Measurements from ENCODE around the gene KRTAP4-9.
"Not testable (repeated sequence)": the region's sequence is repeated elsewhere in the genome, so short reads cannot be mapped to it uniquely, and the experiment has no call there.

The KRTAP4-9 gene

DNA sequence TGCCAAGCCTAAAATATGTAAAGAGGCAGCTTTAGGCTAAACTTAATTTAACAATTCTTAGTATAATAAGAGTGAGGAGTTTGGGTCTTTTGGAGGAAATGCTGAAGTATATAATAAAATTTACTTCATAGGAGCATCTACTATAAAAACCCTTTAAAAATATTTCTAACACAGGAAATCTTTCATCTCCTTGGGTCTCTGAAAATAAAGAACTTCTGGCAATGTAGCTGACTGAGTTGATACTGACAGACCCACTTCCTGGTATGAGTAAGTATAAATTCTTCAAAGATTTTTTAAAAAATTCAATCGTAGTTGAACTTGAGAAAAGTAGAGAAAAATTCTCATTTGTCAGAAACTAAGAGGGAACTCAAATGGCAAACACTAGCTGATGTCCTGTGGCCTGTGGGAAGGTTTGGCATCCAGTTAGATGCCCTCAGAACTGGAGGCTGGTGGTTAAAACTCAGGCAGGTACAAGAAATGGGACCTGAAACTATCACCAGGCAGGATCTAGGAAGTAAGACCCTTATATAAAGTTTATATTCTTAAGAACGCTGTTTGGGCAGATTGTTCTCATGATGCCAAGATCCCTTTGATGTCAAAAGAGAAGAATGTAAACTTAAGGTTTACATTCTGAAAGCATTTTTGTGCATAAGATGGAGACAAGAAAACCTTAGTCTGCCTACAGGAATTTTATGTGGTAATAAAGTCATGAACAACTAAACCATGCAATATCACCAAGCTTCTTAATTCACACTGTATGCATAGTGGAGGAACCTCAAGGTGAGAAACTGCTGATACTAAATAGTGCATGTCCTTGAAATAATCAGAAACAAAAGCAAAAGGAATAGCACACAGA, 28.9 kb downstream of the KRTAP4-9 start:
- no peak for DNase-seq

DNA sequence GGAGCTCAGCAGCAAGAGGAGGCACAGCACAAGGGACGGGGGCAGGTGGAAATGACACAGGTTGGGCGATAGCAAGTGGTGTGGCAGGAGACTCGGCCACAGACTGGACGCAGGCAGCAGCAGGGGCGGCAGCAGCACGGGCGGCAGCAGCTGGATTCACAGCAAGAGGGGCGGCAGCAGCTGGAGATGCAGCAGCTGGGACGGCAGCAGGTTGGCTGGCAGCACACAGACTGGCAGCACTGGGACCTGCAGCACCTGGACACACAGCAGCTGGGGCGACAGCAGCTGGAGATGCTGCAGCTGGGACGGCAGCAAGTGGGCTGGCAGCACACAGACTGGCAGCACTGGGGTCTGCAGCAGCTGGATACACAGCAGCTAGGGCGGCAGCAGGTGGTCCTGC, 34.7 kb downstream of the KRTAP4-9 start:
- not testable (repeated sequence) for DNase-seq

DNA sequence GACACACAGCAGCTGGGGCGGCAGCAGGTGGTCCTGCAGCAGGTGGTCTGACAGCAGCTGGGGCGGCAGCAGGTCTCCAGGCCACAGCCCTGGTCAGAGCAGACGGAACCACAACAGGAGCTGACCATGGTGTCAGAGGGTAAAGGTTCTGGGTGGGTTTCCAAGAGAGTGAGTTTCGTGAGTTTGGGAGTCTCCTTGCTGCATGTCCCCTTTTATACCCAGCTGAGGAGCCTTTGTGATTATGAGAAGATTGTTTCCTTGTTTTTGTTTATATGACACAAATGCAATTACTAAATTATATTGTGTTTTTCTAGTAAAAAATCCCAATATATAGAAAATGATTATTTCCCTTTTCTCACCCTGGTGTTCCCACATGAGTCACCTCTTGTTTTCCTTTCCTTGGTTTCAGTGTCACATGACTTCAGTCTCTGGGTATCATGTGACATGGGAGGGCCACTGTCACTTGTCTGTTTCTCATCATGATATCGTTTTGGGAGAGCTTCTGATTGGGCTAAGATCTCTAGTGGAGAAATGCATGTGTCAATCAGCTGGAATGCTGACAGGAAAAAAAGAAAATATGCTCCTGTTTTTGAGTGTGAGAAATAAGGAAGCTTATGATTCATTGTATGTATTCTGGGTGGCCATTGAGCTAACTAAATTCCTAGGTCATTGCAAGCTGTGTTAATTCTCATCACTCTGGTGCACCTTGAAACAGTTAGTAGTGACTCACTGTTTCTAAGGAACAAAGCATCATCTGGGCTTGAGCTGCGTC, 35.4 kb downstream of the KRTAP4-9 start, which contains the start of gene KRTAP4-6:
Gene KRTAP4-6 (minus strand): TSS at position 185 of the 772 bp plus-strand sequence. CDS start 57 bp downstream, at position 128.
- no peak for DNase-seq

DNA sequence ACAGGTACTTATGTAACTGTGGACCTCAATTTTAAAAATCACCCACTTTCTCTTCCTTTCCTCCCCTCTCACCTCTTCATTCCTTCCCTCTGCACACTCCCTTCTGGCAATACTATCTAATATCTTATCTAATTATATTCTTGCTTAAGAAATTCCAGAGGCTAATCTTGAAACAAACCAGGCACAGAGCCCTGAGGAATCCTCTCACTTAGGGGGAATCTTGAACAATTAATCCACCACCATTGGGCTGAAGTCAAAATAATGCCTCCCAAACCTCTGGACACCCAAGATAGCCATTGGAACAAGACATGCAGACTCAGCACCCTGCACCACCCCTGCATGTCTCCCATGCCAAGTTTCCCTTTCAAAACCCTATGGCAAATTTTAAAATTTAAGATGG, 36.2 kb downstream of the KRTAP4-9 start:
- DNase-seq = no peak

DNA sequence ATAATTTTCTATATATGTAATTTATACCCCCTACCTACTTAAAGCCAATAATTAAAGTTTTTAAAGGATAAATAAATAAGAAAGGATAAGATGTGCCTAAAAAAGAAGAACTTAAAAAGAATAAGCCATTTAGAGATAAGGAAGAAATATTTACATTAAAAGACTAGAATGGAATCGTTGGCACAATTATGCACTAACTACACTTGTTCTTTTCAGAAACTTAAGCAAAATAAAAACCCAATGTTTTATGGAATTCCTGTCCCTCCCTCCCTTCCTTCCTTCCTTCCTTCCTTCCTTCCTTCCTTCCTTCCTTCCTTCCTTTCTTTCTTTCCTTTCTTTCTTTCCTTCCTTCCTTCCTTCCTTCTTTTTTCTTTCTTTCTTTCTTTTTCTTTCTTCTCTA, 39.7 kb downstream of the KRTAP4-9 start:
- DNase-seq = no peak

DNA sequence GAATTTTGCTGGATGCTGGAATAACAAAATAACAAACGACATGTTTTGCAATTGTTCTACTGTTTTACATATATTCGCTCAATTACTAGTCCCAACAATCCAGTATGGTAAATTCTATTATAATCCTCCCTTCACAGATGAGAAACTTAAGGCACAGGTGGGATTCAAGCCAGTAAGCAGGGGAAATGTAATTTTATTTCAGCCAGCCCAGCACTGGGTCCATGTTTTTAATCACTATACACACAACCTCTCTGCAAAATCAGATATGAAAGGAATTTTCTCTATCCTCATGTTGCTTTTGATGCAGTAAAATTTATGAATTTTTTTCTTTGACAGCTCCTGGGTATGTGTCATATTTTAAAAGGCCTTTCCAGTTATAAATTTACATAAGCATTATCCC, 40.1 kb downstream of the KRTAP4-9 start:
- no peak for DNase-seq

DNA sequence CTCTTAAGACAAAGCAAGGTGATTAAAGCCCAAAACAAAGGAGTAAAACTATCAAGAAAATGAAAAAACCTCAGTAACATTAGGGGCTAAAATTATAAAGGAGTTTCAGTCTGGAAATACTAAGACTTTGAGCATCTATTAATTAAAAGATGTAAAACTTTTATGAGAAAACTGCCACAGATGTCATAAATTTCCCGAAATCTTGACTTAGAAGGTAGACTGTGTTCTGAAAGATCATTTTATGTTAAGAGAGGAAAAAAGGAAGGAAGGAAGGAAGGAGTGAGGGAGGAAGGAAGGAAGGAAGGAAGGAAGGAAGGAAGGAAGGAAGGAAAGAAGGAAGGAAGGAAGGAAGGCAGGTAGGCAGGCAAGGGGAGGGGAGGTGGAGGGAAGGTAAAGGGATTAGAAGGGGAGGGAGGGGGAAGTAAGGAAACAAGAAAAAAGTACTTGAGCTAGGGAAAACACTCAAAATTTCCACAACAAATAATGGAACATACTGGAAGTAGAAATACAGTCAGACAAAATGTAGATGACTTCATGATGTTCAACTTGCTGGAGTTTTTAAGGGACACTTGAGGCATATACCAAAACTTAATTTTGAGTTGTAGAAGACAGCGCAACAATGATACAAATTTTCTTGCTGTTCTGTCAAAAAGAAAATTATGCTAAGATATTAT, 42.5 kb downstream of the KRTAP4-9 start:
- DNase-seq = no peak

DNA sequence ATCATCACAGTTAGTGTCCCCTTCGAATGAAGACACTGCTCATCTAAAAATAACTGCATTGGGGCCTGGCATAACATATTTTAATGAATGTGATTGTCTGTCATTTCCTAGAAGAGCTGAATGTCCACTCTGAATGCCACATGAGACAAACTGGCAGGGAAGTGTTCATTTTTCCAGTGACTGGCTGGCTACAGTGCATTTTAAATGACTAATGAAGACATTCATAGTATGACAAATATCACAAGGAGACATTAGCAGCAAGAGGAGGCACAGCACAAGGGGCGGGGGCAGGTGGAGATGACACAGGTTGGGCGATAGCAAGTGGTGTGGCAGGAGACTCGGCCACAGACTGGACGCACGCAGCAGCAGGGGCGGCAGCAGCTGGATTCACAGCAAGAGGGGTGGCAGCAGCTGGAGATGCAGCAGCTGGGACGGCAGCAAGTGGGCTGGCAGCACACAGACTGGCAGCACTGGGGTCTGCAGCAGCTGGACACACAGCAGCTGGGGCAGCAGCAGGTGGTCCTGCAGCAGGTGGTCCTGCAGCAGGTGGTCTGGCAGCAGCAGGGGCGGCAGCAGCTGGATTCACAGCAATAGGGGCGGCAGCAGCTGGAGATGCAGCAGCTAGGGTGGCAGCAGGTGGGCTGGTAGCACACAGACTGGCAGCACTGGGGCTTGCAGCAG, 43.9 kb downstream of the KRTAP4-9 start:
- DNase-seq = not testable (repeated sequence)

DNA sequence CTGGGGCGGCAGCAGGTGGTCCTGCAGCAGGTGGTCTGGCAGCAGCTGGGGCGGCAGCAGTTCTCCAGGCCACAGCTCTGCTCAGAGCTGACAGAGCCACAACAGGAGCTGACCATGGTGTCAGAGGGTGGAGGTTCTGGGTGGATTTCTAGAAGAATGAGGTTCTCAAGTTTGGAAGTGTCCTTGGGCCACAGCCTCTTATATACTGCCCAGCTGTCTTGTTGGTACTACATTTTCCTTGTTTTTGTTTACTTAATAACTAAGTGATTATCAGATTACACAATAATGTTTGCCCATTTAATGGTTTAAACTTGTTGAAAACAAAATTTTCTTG, 44.4 kb downstream of the KRTAP4-9 start, which contains the start of gene KRTAP4-5:
Gene KRTAP4-5 (minus strand): TSS at position 174 of the 334 bp plus-strand sequence. CDS start 58 bp downstream, at position 116.
- DNase-seq = no peak

DNA sequence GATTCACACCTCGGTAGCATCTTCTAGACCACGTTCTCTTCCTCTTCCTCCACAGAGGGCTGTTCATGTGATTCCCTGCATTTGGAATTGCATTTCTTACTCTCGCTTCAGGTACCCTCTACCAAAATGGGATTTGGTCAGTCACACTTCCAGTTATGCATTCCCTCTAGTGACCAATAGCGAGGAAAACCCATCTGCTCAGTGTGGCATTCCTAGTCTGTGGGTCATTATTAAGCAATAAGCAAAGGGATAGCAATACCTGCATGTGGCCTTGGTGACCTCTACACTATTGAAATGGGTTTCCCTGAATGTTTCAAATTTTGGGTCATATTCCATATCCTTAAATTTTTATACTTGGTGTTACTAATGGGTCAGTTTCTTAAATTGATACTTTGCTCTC, 44.8 kb downstream of the KRTAP4-9 start:
- no peak for DNase-seq

DNA sequence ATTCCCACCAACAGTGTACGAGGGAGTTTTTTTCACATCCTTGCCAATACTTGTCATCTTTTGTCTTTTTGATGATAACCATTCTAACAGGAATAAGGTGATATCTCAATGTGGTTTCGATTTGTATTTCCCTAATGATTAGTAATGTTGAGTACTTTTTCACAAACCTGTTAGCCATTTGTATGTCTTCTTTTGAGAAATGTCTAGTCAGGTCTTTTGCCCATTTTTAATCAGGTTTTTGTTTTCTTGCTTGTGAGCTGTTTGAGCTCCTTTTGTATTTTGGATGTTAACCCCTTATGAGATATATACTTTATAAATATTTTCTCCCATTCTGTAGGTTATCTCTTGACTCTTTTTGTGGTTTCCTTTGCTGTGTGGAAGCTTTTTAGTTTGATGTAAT, 46.3 kb downstream of the KRTAP4-9 start:
- DNase-seq = no peak

DNA sequence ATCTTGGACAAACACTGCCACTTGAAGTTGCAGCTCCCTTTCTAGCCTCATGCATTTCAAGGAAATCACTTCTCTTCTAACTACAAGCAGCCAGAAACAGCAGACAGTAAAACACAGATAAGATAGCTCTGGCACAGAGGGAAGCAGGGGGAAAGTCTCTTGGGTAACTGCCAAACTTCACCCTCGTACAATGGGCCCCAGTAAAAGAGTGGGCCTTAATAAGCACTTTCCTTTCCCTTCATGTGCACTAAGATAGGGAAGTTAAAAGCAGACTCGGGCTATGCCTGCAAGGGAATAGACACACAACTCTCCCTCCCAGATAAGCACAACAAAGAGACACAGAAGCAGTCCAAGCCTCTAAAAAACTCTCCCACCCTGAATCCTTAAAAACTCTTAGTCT, 48.7 kb downstream of the KRTAP4-9 start:
- no peak for DNase-seq

Measured in NCI-H446 (cell line).